ENCODE measurements around the gene NTSR1.

Gene NTSR1

GRCh38 chr20:62806383-62807050, 97.9 kb downstream of the NTSR1 start:
- H3K4me3 ChIP-seq (IDR thresholded peaks at IDR 0.05; ENCODE audit: insufficient read depth, low read depth, low read length) = no peak overlapping the region
- peak overlapping the region; percentile 92 for H3K4me2 ChIP-seq
- H2AFZ ChIP-seq (ENCODE audit: low read depth) = no peak overlapping the region
- H4K20me1 ChIP-seq (ENCODE audit: insufficient read depth) = no peaks in the 10 kb centered on the region
- peaks cover 24% of the 10 kb centered on the region for H3K79me2 ChIP-seq (ENCODE audit: insufficient read depth, low read depth)
- no peak overlapping the region for H3K27ac ChIP-seq
- TF ChIP-seq CTCF (conservative IDR thresholded peaks at IDR 0.05; ENCODE audit: low read depth, low read length) = no peak
- no peaks in the 10 kb centered on the region for H3K27me3 ChIP-seq (ENCODE audit: insufficient read depth, low read depth)
- H3K4me1 ChIP-seq (ENCODE audit: low read depth, poor library complexity, severe bottlenecking) = peaks cover 17% of the 10 kb centered on the region
- H3K9ac ChIP-seq = no peak overlapping the region
- H3K36me3 ChIP-seq (ENCODE audit: insufficient read depth) = no peaks in the 10 kb centered on the region; the same call in 1 of the 2 replicates

GRCh38 chr20:62807444-62808210, 99.0 kb downstream of the NTSR1 start:
- H3K27ac ChIP-seq = no peak overlapping the region
- no peaks in the 10 kb centered on the region; the same call in 1 of the 2 replicates for H3K36me3 ChIP-seq (ENCODE audit: insufficient read depth)
- H3K4me3 ChIP-seq (IDR thresholded peaks at IDR 0.05; ENCODE audit: insufficient read depth, low read depth, low read length) = no peak overlapping the region

DNA sequence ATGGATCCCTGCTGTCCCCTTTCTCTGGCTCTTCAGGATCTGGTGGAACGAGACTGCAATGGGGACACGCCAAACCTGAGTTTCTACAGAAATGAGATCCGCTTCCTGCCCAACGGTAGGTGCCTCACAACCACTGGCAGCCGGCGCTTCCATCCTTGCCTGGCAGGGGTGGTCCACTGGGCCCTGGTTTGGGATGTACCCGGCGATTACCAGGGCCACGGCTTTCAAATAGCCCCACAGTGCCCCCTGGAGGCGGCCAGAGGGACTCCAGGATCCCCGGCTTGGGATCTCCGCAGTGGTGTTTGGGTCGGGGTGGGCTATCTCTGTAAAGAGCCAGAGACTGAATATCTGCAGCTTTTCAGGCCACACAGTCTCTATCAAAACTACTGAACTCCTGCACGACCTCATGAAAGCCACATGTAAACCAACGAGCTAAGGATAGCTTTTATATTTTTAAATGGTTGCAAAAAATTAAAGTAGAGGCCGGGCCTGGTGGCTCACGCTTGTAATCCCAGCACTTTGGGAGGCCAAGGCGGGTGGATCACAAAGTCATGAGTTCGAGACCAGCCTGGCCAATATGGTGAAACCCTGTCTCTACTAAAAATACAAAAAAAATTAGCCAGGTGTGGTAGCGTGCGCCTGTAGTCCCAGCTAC, 99.7 kb downstream of the NTSR1 start:
- Histone ChIP-seq H3K27ac (no peak overlapping the region), H3K4me2 (no peak overlapping the region), H3K79me2 (ENCODE audit: insufficient read depth, low read depth) (peaks cover 24% of the 10 kb centered on the region), H4K20me1 (ENCODE audit: insufficient read depth) (no peaks in the 10 kb centered on the region), H2AFZ (ENCODE audit: low read depth) (no peak overlapping the region), H3K36me3 (ENCODE audit: insufficient read depth) (no peaks in the 10 kb centered on the region; the same call in 1 of the 2 replicates), H3K9ac (no peak overlapping the region), H3K4me1 (ENCODE audit: low read depth, poor library complexity, severe bottlenecking) (peaks cover 17% of the 10 kb centered on the region), H3K27me3 (ENCODE audit: insufficient read depth, low read depth) (no peaks in the 10 kb centered on the region), H3K4me3 (IDR thresholded peaks at IDR 0.05; ENCODE audit: insufficient read depth, low read depth, low read length) (no peak overlapping the region)
- peak; percentile 95 for TF ChIP-seq CTCF (conservative IDR thresholded peaks at IDR 0.05; ENCODE audit: low read depth, low read length)

More at GRCh38 chr20:62807444-62808210, 99.0 kb downstream of the NTSR1 start:
- H2AFZ ChIP-seq (ENCODE audit: low read depth) = no peak overlapping the region
- H3K27me3 ChIP-seq (ENCODE audit: insufficient read depth, low read depth) = no peaks in the 10 kb centered on the region
- no peak overlapping the region for H3K9ac ChIP-seq
- H3K4me2 ChIP-seq = no peak overlapping the region
- no peak for TF ChIP-seq CTCF (conservative IDR thresholded peaks at IDR 0.05; ENCODE audit: low read depth, low read length)
- H3K79me2 ChIP-seq (ENCODE audit: insufficient read depth, low read depth) = peaks cover 24% of the 10 kb centered on the region
- peaks cover 17% of the 10 kb centered on the region for H3K4me1 ChIP-seq (ENCODE audit: low read depth, poor library complexity, severe bottlenecking)
- H4K20me1 ChIP-seq (ENCODE audit: insufficient read depth) = no peaks in the 10 kb centered on the region

DNA sequence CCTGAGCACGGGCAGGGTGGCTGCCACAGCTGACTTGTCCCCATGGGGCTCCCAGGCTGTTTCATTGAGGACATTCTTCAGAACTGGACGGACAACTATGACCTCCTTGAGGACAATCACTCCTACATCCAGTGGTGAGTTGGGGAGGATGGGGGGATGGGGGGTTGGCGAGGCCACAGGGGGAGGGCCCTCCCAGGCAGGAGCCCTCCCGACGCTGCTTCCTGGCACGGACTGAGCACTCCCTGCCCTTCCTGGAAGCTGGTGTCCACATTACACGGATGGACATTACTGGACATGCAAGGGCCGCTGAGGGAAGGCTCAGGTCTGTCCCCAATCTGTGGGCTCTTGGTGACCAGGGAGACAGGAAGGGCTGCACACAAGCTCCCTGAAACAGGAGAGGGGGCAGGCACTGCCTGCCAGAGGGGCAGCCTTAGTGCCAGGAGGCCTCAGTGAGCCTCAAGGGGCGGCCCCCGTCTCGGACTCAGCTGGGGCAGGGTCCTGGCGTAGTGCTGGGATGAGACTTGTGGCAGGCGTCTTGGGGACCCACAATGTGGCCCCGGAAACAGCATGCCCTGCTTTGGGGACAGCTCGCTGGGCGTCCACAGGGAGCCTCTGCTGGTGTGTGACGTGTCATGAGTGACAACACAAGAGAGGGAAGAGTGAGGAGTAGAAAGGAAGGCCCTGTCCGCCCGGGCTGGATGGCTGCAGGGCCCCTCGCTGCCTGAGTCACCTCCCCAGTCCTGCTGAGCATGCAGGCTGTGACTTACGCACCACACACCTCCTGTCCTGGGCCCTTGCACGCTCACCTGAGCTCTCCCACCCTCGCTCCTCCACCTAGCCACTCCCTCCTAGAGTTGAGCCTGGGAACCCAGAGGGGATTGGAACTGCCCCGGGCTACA, 101.1 kb downstream of the NTSR1 start:
- no peak for TF ChIP-seq CTCF (conservative IDR thresholded peaks at IDR 0.05; ENCODE audit: low read depth, low read length)
- H3K4me1 ChIP-seq (ENCODE audit: low read depth, poor library complexity, severe bottlenecking) = peaks cover 13% of the 10 kb centered on the region

More for the DNA sequence above, 101.1 kb downstream of the NTSR1 start:
- Histone ChIP-seq H3K79me2 (ENCODE audit: insufficient read depth, low read depth) (peaks cover 24% of the 10 kb centered on the region), H3K27ac (no peak overlapping the region), H3K9ac (no peak overlapping the region), H3K27me3 (ENCODE audit: insufficient read depth, low read depth) (no peaks in the 10 kb centered on the region), H4K20me1 (ENCODE audit: insufficient read depth) (no peaks in the 10 kb centered on the region), H2AFZ (ENCODE audit: low read depth) (no peak overlapping the region), H3K36me3 (ENCODE audit: insufficient read depth) (no peaks in the 10 kb centered on the region; the same call in 1 of the 2 replicates), H3K4me3 (IDR thresholded peaks at IDR 0.05; ENCODE audit: insufficient read depth, low read depth, low read length) (no peak overlapping the region), H3K4me2 (no peak overlapping the region)
